B cell (primary cell): ENCODE measurements around the gene RSL24D1.

ENCODE experiments used
- CTCF ChIP-seq: fragments of 200-600 bp; IDR thresholded peaks from one replicate; pipeline ENCODE4 v1.8.0; 2022; ENCODE audit warnings: antibody characterized with exemption, mild to moderate bottlenecking
- EZH2 ChIP-seq: IDR thresholded peaks from 2 replicates; pipeline ENCODE4 v1.6.1; 2012; ENCODE audit warnings: borderline replicate concordance, low read depth, mild to moderate bottlenecking, moderate library complexity, low read length; ENCODE audit not compliant: insufficient read depth, poor library complexity, severe bottlenecking

GRCh38 chr15:55221090-55222011 lies 24.6 kb upstream of the RSL24D1 start:
- no peak for TF ChIP-seq EZH2
- TF ChIP-seq CTCF, result no peak
